ENCODE data around the gene RPSA.

DNA sequence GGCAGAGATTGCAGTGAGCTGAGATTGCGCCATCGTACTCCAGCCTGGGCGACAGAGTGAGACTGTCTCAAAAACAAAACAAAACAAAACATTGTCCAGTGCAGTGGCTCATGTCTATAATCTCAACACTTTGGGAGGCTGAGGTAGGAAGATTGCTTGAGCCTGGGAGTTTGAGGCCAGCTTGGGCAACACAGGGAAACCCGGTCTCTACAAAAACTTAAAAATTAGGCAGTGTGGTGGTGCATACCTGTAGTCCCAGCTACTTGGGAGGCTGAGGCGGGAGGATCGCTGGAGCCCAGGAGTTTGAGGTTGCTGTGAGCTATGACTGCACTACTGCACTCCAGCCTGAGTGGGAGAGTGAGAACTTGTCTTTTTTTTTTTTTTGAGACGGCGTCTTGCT, 33.8 kb downstream of the RPSA start:
- TF ChIP-seq POLR2A (conservative IDR thresholded peaks at IDR 0.05) = no peak
- no peak for TF ChIP-seq TEAD4 (IDR thresholded peaks at IDR 0.05; ENCODE audit: low read length)
- no peak for TF ChIP-seq TEAD4 (CRISPR knock-in tag; IDR thresholded peaks at IDR 0.05; ENCODE audit: borderline replicate concordance)
- no peak for TF ChIP-seq CSDE1 (IDR thresholded peaks at IDR 0.05)
